ENCODE data around the gene SCAMP1. TPM values are rescaled to one million over a fixed set of nuclear protein-coding genes. Genes with fewer than 3 reads are reported as not detected.

SCAMP1 gene
- total RNA-seq, 2 donors from 2014 or later, result 24.8 to 31.4 TPM

- Histone ChIP-seq H3K4me3 (no peak overlapping the region), H3K27me3 (replicated peaks; ENCODE audit: insufficient read depth) (no peaks in the 10 kb centered on the region), H3K27ac (no peak overlapping the region), H3K36me3 (peaks cover 11% of the 10 kb centered on the region), H3K4me1 (ENCODE audit: control insufficient read depth in 1 of 2, low read depth in 2 of 2) (peaks cover 0 to 19% of the 10 kb centered on the region in 2 donors), H3K9me3 (no peaks in the 10 kb centered on the region)
- no peak for DNase-seq (ENCODE audit: low spot score)
- no peak for ATAC-seq (ENCODE audit: insufficient number of reproducible peaks, low FRiP score, low read depth)
- TF ChIP-seq CTCF (IDR thresholded peaks at IDR 0.05), result no peak
Measured at GRCh38 chr5:78490709-78491485, 130.5 kb downstream of the SCAMP1 start.

- no peak for ATAC-seq (ENCODE audit: insufficient number of reproducible peaks, low FRiP score, low read depth)
- H3K27ac ChIP-seq, result no peak overlapping the region
- no peaks in the 10 kb centered on the region for H3K27me3 ChIP-seq (replicated peaks; ENCODE audit: insufficient read depth)
- peaks cover 0 to 21% of the 10 kb centered on the region in 2 donors for H3K4me1 ChIP-seq (ENCODE audit: control insufficient read depth in 1 of 2, low read depth in 2 of 2)
- H3K36me3 ChIP-seq, result peaks cover 11% of the 10 kb centered on the region
- H3K4me3 ChIP-seq, result no peak overlapping the region
- no peak for TF ChIP-seq CTCF (IDR thresholded peaks at IDR 0.05)
- no peak for DNase-seq (ENCODE audit: low spot score)
- no peaks in the 10 kb centered on the region for H3K9me3 ChIP-seq
Measured at GRCh38 chr5:78492224-78492623, 131.8 kb downstream of the SCAMP1 start.

- Histone ChIP-seq H3K9me3 (no peaks in the 10 kb centered on the region), H3K4me3 (no peak overlapping the region), H3K27me3 (replicated peaks; ENCODE audit: insufficient read depth) (no peaks in the 10 kb centered on the region), H3K36me3 (peaks cover 11% of the 10 kb centered on the region), H3K27ac (no peak overlapping the region), H3K4me1 (ENCODE audit: control insufficient read depth in 1 of 2, low read depth in 2 of 2) (peaks cover 2 to 21% of the 10 kb centered on the region in 2 donors)
- no peak for TF ChIP-seq CTCF (IDR thresholded peaks at IDR 0.05)
- DNase-seq (ENCODE audit: low spot score), result no peak
- no peak for ATAC-seq (ENCODE audit: insufficient number of reproducible peaks, low FRiP score, low read depth)
Measured at GRCh38 chr5:78492650-78493049, 132.2 kb downstream of the SCAMP1 start.

- no peak for DNase-seq (ENCODE audit: low spot score)
- H3K27ac ChIP-seq, result no peak overlapping the region
Measured at GRCh38 chr5:78495800-78496199, 135.4 kb downstream of the SCAMP1 start.

GRCh38 chr5:78496373-78496772, 136.0 kb downstream of the SCAMP1 start:
- Histone ChIP-seq H3K4me3 (no peak overlapping the region), H3K9me3 (no peaks in the 10 kb centered on the region), H3K27ac (no peak overlapping the region), H3K27me3 (replicated peaks; ENCODE audit: insufficient read depth) (no peaks in the 10 kb centered on the region), H3K4me1 (ENCODE audit: control insufficient read depth in 1 of 2, low read depth in 2 of 2) (peaks cover 6 to 39% of the 10 kb centered on the region in 2 donors), H3K36me3 (no peaks in the 10 kb centered on the region)
- ATAC-seq (ENCODE audit: insufficient number of reproducible peaks, low FRiP score, low read depth) (no peak), DNase-seq (ENCODE audit: low spot score) (no peak)
- no peak for TF ChIP-seq CTCF (IDR thresholded peaks at IDR 0.05)

More at GRCh38 chr5:78495800-78496199, 135.4 kb downstream of the SCAMP1 start:
- no peaks in the 10 kb centered on the region for H3K27me3 ChIP-seq (replicated peaks; ENCODE audit: insufficient read depth)
- H3K36me3 ChIP-seq, result no peaks in the 10 kb centered on the region
- no peak for TF ChIP-seq CTCF (IDR thresholded peaks at IDR 0.05)
- no peak for ATAC-seq (ENCODE audit: insufficient number of reproducible peaks, low FRiP score, low read depth)
- H3K9me3 ChIP-seq, result no peaks in the 10 kb centered on the region
- H3K4me1 ChIP-seq (ENCODE audit: control insufficient read depth in 1 of 2, low read depth in 2 of 2), result peaks cover 6 to 33% of the 10 kb centered on the region in 2 donors
- H3K4me3 ChIP-seq, result no peak overlapping the region
